Measurements from ENCODE around the gene DEPP1.

Gene DEPP1

DNA sequence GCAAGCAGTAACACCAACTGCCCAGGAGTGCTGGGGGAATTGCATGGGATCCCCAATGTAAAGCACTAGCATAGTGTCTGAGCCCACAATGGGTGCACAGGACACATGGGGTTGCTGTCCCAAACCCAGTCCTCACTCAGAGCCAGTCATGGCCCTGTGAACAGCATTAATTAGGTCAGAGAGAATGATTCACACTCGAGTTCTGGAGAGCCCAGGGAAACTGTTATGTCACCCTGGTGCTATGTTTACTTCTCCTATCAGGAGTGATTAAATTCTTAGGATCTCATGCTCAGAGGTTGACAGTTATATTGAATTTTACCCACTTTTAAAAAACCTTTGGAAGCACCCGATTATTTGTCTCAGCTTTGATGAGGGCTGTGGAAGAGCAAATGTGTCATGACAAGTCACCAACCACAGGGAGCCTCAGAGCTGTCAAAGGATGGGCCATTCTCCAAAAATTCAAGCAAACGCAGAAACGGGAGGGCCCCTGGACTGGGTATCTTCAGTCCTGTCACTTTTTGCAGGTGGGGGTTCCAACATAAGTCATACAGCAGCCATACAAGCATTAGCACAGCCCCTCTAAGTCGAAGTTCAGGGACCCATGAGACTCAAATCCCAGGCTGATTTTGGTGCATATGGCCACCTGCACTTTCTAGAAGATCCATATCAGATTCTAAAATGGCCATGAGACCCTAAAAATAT, 20.3 kb downstream of the DEPP1 start:
- H3K27ac ChIP-seq (ENCODE audit: poor library complexity, severe bottlenecking) = no peak overlapping the region
- no peak for DNase-seq (ENCODE audit: low spot score)
- no peak for ATAC-seq (ENCODE audit: low read depth)
- no peaks in the 10 kb centered on the region for H3K27me3 ChIP-seq (ENCODE audit: insufficient read depth, poor library complexity, severe bottlenecking)
- TF ChIP-seq, protein P1, sequence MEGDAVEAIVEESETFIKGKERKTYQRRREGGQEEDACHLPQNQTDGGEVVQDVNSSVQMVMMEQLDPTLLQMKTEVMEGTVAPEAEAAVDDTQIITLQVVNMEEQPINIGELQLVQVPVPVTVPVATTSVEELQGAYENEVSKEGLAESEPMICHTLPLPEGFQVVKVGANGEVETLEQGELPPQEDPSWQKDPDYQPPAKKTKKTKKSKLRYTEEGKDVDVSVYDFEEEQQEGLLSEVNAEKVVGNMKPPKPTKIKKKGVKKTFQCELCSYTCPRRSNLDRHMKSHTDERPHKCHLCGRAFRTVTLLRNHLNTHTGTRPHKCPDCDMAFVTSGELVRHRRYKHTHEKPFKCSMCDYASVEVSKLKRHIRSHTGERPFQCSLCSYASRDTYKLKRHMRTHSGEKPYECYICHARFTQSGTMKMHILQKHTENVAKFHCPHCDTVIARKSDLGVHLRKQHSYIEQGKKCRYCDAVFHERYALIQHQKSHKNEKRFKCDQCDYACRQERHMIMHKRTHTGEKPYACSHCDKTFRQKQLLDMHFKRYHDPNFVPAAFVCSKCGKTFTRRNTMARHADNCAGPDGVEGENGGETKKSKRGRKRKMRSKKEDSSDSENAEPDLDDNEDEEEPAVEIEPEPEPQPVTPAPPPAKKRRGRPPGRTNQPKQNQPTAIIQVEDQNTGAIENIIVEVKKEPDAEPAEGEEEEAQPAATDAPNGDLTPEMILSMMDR (IDR thresholded peaks at IDR 0.05; ENCODE audit: poor library complexity, severe bottlenecking) = no peak
- H3K36me3 ChIP-seq (ENCODE audit: low read depth) = no peaks in the 10 kb centered on the region
- no peaks in the 10 kb centered on the region for H3K9me3 ChIP-seq (ENCODE audit: severe bottlenecking)
- H3K4me3 ChIP-seq (ENCODE audit: severe bottlenecking) = peak overlapping the region; percentile 79
- H3K4me1 ChIP-seq (ENCODE audit: insufficient read depth, poor library complexity, severe bottlenecking) = no peaks in the 10 kb centered on the region

DNA sequence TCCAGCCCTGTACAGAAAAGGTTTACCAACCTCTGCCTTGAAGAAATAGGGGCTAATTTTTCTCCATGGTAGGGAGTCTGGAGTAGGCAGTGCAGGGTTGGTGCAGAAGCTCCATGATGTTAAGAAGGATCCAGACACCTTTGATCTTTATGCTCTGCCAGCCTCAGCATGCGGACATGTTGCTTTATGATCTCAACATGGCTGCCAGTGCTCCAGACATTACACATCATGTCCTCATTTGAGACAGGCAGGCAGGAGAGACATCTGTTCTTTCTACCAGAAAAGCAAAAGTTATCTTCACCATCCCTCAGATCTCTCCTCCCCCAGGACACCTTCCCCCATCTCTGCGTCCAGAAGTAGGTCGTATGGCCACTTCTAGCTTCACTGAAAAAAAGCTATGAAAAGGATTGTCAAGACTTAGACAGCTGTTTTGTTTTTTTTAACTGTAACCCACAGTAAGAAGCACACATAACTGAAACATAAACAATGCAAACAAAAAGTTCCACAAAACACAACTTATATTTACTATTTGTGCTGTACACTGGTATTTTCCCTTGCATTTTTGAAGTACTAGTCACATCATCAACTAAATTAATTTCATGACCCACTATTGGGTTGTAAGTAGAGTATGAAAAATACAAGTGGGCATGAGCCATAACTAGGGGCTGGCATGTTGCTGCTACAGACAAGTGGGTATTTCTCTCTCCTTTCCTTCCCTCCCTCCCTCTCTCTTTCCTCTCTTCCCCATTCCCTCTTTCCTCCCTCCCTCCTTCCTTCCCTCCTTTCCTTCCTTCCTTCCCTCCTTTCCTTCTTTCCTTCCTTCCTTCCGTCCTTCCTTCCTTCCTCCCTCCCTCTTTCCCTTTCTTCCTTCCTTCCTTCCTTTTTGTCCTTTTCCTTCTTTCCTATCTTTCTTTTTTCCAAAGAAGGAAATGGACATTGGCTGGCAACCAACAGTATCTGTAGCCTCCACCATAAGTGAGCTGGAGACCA, 21.6 kb downstream of the DEPP1 start:
- no peak overlapping the region for H3K4me3 ChIP-seq (ENCODE audit: severe bottlenecking)
- no peaks in the 10 kb centered on the region for H3K27me3 ChIP-seq (ENCODE audit: insufficient read depth, poor library complexity, severe bottlenecking)
- DNase-seq (ENCODE audit: low spot score) (no peak), ATAC-seq (ENCODE audit: low read depth) (no peak)
- no peaks in the 10 kb centered on the region for H3K4me1 ChIP-seq (ENCODE audit: insufficient read depth, poor library complexity, severe bottlenecking)
- H3K27ac ChIP-seq (ENCODE audit: poor library complexity, severe bottlenecking) = no peak overlapping the region
- no peaks in the 10 kb centered on the region for H3K9me3 ChIP-seq (ENCODE audit: severe bottlenecking)
- TF ChIP-seq, protein P1 (IDR thresholded peaks at IDR 0.05; ENCODE audit: poor library complexity, severe bottlenecking) = no peak
- H3K36me3 ChIP-seq (ENCODE audit: low read depth) = no peaks in the 10 kb centered on the region

DNA sequence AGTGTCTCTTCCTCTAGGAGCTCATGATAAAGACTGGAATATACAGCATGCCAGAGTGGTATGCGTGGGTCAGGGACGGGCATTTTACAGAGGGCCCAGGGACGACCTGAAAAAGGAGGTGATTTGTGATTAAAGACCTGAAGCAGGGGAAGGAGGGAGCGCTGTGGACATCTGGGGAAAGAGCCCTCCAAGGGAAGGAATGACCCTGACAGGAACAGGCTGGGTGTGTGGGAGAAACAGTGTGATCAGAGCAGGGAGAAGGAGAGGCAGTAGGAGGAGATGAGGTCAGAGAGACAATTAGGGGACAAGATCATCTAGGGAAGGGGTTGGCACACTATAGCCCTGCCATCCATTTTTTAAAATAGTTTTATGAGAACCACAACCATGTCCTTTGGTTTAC, 22.4 kb downstream of the DEPP1 start:
- TF ChIP-seq, protein P1 (IDR thresholded peaks at IDR 0.05; ENCODE audit: poor library complexity, severe bottlenecking) = no peak
- Histone ChIP-seq H3K4me1 (ENCODE audit: insufficient read depth, poor library complexity, severe bottlenecking) (no peaks in the 10 kb centered on the region), H3K27me3 (ENCODE audit: insufficient read depth, poor library complexity, severe bottlenecking) (no peaks in the 10 kb centered on the region), H3K9me3 (ENCODE audit: severe bottlenecking) (no peaks in the 10 kb centered on the region), H3K27ac (ENCODE audit: poor library complexity, severe bottlenecking) (no peak overlapping the region), H3K36me3 (ENCODE audit: low read depth) (no peaks in the 10 kb centered on the region), H3K4me3 (ENCODE audit: severe bottlenecking) (no peak overlapping the region)
- ATAC-seq (ENCODE audit: low read depth) (no peak), DNase-seq (ENCODE audit: low spot score) (no peak)

DNA sequence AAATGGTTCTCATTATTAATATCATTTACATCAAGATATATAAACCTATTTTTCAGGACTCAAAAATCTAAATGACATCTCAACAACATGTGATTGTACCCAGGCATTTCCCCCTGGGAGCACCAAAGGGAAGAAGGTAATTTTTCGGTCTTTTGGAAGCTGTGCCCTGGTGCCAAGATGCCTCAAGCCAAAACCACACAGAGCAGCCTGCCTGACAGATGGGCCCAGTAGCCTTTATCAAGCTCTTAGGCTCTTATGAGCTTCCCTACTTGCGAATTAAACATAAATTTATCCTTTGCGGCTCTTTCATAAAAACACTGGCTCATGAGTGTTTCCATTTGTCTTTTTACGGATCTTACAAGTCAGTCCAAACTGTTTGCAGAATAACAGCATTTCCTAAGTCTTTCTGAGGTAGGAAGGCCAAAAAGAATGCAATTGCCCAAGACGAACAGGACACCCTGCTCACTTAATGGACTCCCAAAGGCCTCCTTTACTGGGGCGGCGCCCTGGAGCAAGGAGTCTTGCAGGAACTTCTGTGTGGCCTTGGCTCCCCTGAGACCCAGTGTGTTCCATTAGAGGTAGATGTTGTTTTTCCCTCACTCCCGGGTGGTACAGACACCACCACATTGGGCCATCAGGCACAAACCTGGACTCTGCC, 23.1 kb downstream of the DEPP1 start:
- H3K36me3 ChIP-seq (ENCODE audit: low read depth) = no peaks in the 10 kb centered on the region
- H3K27ac ChIP-seq (ENCODE audit: poor library complexity, severe bottlenecking) = no peak overlapping the region
- H3K9me3 ChIP-seq (ENCODE audit: severe bottlenecking) = no peaks in the 10 kb centered on the region
- ATAC-seq (ENCODE audit: low read depth) (no peak), DNase-seq (ENCODE audit: low spot score) (no peak)
- TF ChIP-seq, protein P1 (IDR thresholded peaks at IDR 0.05; ENCODE audit: poor library complexity, severe bottlenecking) = no peak
- H3K27me3 ChIP-seq (ENCODE audit: insufficient read depth, poor library complexity, severe bottlenecking) = no peaks in the 10 kb centered on the region
- H3K4me1 ChIP-seq (ENCODE audit: insufficient read depth, poor library complexity, severe bottlenecking) = no peaks in the 10 kb centered on the region
- no peak overlapping the region for H3K4me3 ChIP-seq (ENCODE audit: severe bottlenecking)
